Measurements from ENCODE around the gene PTGES3L. TPM values are rescaled to one million over a fixed set of nuclear protein-coding genes. Genes with fewer than 3 reads are reported as not detected.

The PTGES3L gene
- total RNA-seq, result under 1 TPM; 0.33 to 0.34 TPM

DNA sequence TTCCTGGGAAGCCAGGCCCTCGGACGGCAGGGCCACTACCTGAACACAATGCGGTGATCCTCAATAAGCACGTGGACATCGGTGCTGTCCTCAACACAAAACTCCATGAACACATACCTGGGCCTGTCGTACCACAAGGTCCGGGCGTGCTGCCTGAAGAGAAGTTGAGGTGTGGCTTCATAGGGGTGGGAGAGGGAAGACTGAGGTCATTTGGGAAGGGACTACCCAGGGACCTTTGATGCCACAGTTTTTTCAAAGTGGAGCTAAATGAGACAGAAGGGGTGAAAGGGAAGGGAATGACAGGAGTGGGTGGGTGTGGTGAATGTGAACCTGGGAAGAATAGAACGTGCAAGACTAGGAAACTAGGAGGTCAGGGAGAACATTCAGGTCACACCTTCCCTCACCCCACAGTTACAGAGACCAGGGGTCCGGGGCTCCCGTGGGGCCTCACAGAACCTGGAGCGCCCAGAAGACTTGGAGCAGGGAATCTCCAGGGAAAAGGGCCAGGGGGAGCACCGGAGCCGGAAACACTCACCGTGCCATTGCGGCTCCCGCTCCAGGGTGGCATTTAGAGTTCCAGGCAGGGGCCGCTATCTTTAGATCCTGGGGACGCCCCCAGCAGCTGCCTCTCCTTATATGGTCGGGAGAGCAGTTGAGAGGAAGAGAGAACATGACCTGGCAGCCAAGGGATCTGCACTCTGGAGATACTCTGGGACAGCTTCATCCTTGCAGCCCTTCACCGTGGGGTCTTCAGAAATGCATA, at the start of gene PTGES3L:
Gene PTGES3L, minus strand, starts transcription at position 570 of the 763 bp plus-strand sequence. Its CDS starts 27 bp downstream, at position 543.

DNA sequence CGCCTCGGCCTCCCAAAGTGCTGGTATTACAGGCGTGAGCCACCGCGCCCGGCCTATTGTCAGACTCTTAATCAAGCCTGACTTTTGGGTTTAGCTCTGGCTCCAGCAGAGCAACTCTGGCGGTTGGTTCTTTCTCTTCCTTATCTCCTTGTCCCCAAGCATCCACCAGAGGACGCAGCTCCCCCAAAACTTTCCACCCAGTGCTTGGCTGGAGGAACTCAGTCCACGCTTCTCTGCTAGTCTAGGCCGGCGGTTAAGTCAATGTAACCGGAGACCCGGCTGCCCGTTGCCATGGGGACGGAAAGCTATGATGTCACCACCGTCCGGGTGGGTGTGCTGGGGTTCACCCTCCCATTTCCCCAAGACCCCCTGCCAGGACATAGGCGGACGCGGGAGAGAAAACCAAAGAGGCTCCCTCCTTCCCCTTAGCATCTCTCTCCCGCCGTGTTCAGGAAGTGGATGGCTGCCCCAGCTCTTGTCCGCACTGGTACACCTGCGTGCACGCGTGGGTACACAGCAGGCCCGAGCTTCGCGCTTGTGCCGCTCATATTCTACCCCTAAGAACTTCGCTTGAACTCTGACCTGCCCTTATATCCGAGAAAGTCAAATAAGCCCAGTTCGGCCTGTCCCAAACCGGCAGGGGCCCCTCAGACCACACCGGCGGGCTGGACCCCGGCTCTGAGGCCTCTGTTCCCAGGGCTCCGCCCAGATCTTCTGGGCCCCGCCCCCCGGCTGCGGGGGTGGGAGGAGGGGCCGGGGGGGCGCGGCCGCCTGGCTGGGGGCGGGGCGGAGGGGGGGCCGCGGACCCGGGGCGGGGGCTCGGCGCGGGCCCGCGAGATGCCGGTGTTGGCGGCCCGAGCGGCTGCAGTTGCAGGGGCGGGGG, 44.8 kb upstream of the PTGES3L start, which contains the start of gene RND2:
Gene RND2, plus strand, starts transcription at position 825 of the 883 bp plus-strand sequence. CDS start 117 bp downstream, outside the sequence.

DNA sequence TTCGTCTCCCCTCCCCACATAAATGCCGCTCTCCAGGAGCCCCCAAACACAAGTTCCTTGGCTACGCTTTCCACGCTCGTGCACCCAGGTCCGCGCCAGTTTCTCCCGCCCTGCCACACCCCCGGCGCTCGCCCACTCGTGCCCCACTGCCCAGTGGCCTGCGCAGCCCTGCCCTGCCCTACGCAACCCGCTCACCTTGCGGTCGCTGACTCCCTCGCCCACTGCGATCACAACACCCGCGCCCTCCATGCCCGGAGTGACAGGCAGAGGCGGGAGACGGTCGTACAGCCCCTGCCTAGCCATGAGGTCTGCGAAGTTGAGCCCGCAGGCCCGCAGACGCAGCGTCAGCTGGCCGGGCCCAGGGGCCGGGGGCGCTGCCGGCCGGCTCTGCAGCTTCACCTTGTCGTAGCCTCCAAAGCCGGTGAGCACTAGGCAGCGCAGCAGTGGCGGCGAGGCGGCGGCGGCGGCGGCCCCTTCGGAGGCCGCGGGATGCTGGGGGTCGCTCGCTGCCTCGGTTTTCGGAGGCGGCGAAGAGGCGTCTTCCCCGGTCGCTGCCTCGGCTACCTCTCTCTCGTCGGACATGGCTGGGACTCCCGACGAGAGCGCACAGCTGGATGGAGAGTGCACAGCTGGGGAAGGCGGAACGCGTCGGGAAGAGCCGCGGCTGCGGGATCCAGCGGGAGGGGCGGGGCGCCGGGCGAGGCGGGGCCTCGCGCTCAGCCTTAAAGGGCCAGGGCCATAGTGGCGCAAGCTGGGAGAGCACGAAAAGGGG, 42.0 kb upstream of the PTGES3L start, which contains the start of gene VAT1:
Gene VAT1, minus strand, starts transcription at position 645 of the 772 bp plus-strand sequence. Its CDS starts 63 bp downstream, at position 582.

DNA sequence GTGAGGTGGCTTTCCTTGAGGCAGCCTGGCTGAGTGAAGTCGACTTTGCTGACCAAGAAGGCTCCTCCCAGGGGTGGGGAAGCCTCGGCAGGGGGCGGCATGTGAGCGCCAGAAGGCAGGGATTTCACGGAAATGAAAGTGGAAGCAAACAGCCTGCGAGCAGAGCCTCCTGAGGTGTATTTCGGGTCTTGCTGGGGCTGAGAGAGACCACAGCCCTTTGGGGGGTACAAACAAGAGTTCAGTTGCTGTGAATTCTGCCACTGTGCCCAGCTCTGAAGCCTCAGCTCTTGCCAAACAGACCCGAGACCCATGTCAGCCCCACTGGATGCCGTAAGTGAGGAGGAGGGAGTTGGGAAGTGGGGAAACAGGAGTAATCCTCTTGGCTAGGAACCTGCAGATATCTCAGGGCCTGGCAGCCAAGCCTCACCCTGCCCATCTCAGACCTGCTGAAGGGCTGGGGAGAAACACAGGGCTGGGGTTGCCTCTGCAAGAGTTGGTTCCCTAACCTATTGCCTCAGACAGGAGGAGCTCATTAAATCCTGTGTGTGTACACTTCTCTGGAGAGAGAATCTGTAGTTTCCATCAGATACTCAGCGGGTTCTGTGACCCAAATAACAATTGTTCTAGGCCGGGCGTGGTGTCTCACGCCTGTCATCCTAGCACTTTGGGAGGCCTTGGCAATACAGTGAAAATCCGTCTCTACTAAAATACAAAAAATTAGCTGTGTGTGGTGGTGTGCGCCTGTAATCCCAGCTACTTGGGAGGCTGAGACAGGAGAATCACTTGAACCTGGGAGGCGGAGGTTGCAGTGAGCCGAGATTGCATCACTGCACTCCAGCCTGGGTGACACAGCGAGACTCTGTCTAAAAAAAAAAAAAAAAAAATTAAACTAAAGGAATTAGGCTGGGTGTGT, 27.0 kb upstream of the PTGES3L start, which contains the start of gene IFI35:
Gene IFI35, plus strand, starts transcription at position 146 of the 913 bp plus-strand sequence. Its CDS starts 164 bp downstream, at position 310.

DNA sequence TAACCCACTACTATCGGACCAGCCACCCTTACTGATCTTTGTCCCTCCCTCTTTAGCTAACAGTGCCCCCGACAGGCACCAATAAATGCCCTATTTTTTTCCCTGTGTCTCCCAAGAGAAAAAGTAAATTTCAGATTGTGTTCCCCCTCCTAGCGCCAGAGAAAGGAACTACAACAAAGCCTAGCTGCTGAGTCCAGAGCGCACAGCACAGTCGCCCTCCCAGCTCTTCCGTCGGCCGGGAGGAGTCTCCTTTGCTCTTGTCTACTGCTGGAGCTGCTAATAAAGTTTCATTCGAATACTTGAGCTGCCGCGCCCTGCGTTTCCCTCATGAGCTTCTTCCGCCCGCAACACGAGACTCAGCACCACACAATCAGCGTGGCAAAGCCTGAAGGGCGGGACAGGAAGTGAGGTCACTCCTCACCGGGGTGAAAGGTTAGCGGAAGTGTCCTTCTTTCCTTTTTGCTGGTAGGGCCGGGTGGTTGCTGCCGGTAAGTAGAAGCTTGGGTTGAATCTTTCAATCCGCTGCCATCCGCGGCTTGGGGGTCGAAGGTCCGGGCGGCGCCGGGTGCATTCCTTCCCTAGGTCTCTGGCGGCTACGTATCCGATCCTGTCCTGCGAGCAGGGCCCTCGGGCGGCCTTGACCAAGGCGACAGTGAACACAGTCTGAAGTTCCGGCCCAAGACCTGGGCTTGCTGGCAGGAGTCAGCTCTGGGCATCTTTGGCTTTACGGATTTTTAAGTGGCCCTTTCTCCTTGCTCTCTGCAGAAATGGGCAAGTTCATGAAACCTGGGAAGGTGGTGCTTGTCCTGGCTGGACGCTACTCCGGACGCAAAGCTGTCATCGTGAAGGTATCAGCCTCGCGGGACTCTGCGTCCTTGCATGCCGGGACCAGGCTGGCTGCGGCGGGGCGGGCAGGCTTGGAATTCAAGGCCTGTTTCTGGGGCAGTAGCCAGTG, 18.4 kb upstream of the PTGES3L start, which contains the start of gene RPL27:
Gene RPL27, plus strand, starts transcription at position 436 of the 955 bp plus-strand sequence. Its CDS starts 332 bp downstream, at position 768.

DNA sequence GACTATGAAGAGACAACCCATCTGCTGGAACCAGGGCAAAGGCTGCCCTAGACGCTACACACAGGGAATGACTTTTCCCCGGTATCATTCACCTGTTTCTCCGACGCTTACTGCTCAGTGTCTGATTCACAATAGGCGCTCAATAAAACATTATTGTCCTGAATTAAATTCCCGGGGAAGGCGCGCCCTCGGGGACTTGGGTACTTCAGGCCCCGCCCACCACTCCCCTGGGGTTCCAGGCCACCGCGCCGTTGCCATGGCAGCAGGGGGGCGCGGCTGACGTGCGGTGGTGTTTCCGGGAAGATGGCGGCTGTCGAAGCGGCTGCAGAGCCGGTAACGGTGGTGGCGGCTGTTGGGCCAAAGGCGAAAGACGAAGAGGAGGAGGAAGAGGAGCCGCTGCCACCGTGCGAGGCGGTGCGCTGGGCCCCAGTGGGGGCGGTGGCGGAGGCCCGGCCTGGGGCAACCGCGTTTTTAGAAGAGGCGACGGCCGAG, 440 bp upstream of the PTGES3L start, which contains the start of gene RUNDC1:
Gene RUNDC1, plus strand, starts transcription at position 292 of the 492 bp plus-strand sequence. Its CDS starts 12 bp downstream, at position 304.

DNA sequence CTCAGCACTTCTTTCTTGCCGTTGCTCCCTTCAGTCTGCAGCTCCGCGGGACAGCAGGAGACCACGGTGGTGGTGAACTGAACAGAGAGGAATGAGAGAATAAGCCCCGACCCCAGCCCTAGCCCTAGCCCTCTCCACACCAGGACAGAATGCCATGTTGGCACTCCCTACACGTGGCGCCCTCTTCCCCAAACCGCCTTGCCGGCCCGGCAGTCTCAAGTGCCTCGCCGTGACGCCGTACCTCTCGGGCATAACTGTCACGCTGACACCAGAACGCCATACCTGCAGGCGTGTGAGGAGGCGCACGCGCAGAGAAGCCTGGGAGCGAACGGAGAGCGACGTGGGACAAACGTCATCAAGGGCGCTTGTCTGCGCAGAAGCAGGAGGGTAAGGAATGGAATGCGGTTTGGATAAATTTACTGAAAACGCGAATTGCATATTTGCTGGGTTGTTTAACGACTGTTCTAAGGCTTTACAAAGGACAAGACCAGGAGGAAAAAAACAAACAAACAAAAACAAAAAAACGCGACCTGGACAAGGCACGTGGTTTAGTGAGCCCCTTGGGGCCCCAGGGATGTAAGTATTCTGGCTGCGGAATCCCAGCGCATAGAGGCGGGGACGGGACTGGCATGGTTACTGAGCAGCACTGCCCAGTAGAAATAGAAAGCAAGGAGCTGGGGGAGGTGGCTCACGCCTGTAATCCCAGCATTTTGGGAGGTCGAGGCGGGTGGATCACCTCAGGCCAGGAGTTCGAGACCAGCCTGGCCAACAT, 15.5 kb downstream of the PTGES3L start, which contains the start of gene AARSD1:
Gene AARSD1, minus strand, starts transcription at position 294 of the 772 bp plus-strand sequence. Its CDS starts 14 bp downstream, at position 280.

Small RNA genes lying within 50 kb of the gene (small RNA-seq; reads per million reads assigned to genes)
- gene AARSD1, result 0.17 to 0.43 reads per million in 2 donors
- 0 to 0.04 reads per million in 2 donors for gene RF00561

Other genes with a start within 250 kb of the PTGES3L start
- 10 to 100 TPM; 11.0 to 24.8 TPM for gene EZH1, start 235.0 kb downstream of the PTGES3L start, total RNA-seq
- gene RAMP2, start 218.9 kb downstream of the PTGES3L start, total RNA-seq, result 1 to 10 TPM in 1 of 2 donors, under 1 TPM in 1; 0.67 to 1.0 TPM
- gene VPS25, start 206.6 kb downstream of the PTGES3L start, total RNA-seq, result 10 to 100 TPM; 63.3 to 73.3 TPM
- gene WNK4, start 199.5 kb downstream of the PTGES3L start, total RNA-seq, result not detected
- gene COA3, start 181.4 kb downstream of the PTGES3L start, total RNA-seq, result 10 to 100 TPM; 68.8 to 96.9 TPM
- under 1 TPM in 1 of 2 donors, not detected in 1; under 0.01 TPM for gene CNTD1, start 181.2 kb downstream of the PTGES3L start, total RNA-seq
- 10 to 100 TPM; 68.8 to 94.9 TPM for gene BECN1, start 155.8 kb downstream of the PTGES3L start, total RNA-seq
- gene PSME3, start 146.7 kb downstream of the PTGES3L start, total RNA-seq, result 100 to 1,000 TPM; 113 to 178 TPM
- gene AOC2, start 135.5 kb downstream of the PTGES3L start, total RNA-seq, result 1 to 10 TPM in 1 of 2 donors, under 1 TPM in 1; 1.00 to 1.0 TPM
- under 1 TPM; under 0.01 TPM for gene AOC3, start 128.9 kb downstream of the PTGES3L start, total RNA-seq
- gene G6PC1, start 79.3 kb downstream of the PTGES3L start, total RNA-seq, result not detected
- gene AARSD1, start 15.6 kb downstream of the PTGES3L start, total RNA-seq, result 10 to 100 TPM; 12.4 to 12.7 TPM
- 1 to 10 TPM; 7.6 to 8.0 TPM for gene RUNDC1, start 485 bp upstream of the PTGES3L start, total RNA-seq
- gene RPL27, start 18.3 kb upstream of the PTGES3L start, total RNA-seq, result 1,000 to 10,000 TPM in 1 of 2 donors, 100 to 1,000 TPM in 1; 783 to 1,366 TPM
- gene IFI35, start 26.7 kb upstream of the PTGES3L start, total RNA-seq, result 100 to 1,000 TPM; 167 to 255 TPM
- 100 to 1,000 TPM; 400 to 703 TPM for gene VAT1, start 42.3 kb upstream of the PTGES3L start, total RNA-seq
- gene RND2, start 45.2 kb upstream of the PTGES3L start, total RNA-seq, result under 1 TPM; 0.33 to 0.34 TPM
- 10 to 100 TPM; 30.6 to 46.6 TPM for gene BRCA1, start 145.3 kb upstream of the PTGES3L start, total RNA-seq
- gene NBR1, start 191.1 kb upstream of the PTGES3L start, total RNA-seq, result 10 to 100 TPM; 72.9 to 93.6 TPM
- gene TMEM106A, start 231.8 kb upstream of the PTGES3L start, total RNA-seq, result 1 to 10 TPM; 2.7 to 4.1 TPM
- not detected for gene CCDC200, start 248.5 kb upstream of the PTGES3L start, total RNA-seq